ENCODE data around the gene SETD4.

- TF ChIP-seq POLR2AphosphoS5 (IDR thresholded peaks at IDR 0.05; ENCODE audit: low read depth, low read length): no peak
- no peak for TF ChIP-seq CTCF (IDR thresholded peaks at IDR 0.05)
- TF ChIP-seq REST (IDR thresholded peaks at IDR 0.05; ENCODE audit: insufficient read depth in 1 of 2, low read depth in 2 of 2, low read length in 1 of 2): no peak
Observed at GRCh38 chr21:35996217-35996616, 64.1 kb downstream of the SETD4 start.
